Keratinocyte (primary cell): Measurements from ENCODE around the gene L3MBTL4. TPM values are rescaled to one million over a fixed set of nuclear protein-coding genes. Genes with fewer than 3 reads are reported as not detected.

Source experiments
- DNase-seq: peaks from one replicate; pipeline ENCODE4 v3.0.0-alpha.2; 2011; ENCODE audit warnings: low read depth, missing footprints, low spot score
- FAIRE-seq: peaks from 2 replicates; lab custom pipeline; 2011; peaks lifted over from hg19 to GRCh38; lab: Jason Lieb, UNC
- H2AFZ ChIP-seq: 2 replicates; pipeline ENCODE4 v1.6.0; 2012; ENCODE audit warnings: low read length, control low read depth, inconsistent platforms; ENCODE audit not compliant: control insufficient read depth
- H3K27ac ChIP-seq: 2 replicates; pipeline ENCODE4 v1.5.1; 2011; ENCODE audit warnings: low read length; ENCODE audit not compliant: control insufficient read depth, insufficient read depth
- H3K27me3 ChIP-seq: 3 replicates; pipeline ENCODE4 v1.6.0; 2011; ENCODE audit warnings: low read length; ENCODE audit not compliant: control insufficient read depth, insufficient read depth; ENCODE audit errors: extremely low read depth
- H3K36me3 ChIP-seq, 2 experiments: 2 replicates in 1 of 2; 3 replicates in 1 of 2; pipeline ENCODE4 v1.5.1; 2011; ENCODE audit warnings: low read length in 2 of 2, mild to moderate bottlenecking in 1 of 2; ENCODE audit not compliant: control insufficient read depth in 2 of 2, insufficient read depth in 2 of 2; ENCODE audit errors: extremely low read depth in 1 of 2
- H3K4me1 ChIP-seq: 3 replicates; pipeline ENCODE4 v1.5.1; 2011; ENCODE audit warnings: low read length; ENCODE audit not compliant: control insufficient read depth, insufficient read depth; ENCODE audit errors: extremely low read depth
- H3K4me2 ChIP-seq: 3 replicates; pipeline ENCODE4 v1.6.0; 2011; ENCODE audit warnings: low read depth, low read length; ENCODE audit not compliant: control insufficient read depth, insufficient read depth; ENCODE audit errors: extremely low read depth
- H3K4me3 ChIP-seq, 3 experiments: fragments of 200-600 bp in 1 of 3; sonication (generic) in 1 of 3; 2 replicates in 2 of 3; 3 replicates in 1 of 3; pipeline ENCODE4 v1.5.1; 2011 to 2016; ENCODE audit warnings: low read length in 3 of 3, mild to moderate bottlenecking in 3 of 3, control low read depth in 2 of 3, inconsistent platforms in 1 of 3, low read depth in 1 of 3, mixed read lengths in 1 of 3, mixed run types in 1 of 3, moderate library complexity in 1 of 3; ENCODE audit not compliant: control insufficient read depth in 2 of 3, insufficient read depth in 2 of 3; ENCODE audit errors: extremely low read depth in 1 of 3
- H3K79me2 ChIP-seq: 2 replicates; pipeline ENCODE4 v1.6.0; 2012; ENCODE audit warnings: low read length; ENCODE audit not compliant: control insufficient read depth, insufficient read depth
- H3K9ac ChIP-seq: 3 replicates; pipeline ENCODE4 v1.6.0; 2011; ENCODE audit warnings: low read length; ENCODE audit not compliant: control insufficient read depth, insufficient read depth; ENCODE audit errors: extremely low read depth
- H3K9me1 ChIP-seq: 3 replicates; pipeline ENCODE4 v1.6.0; 2011; ENCODE audit warnings: low read length; ENCODE audit not compliant: control insufficient read depth, insufficient read depth; ENCODE audit errors: extremely low read depth
- H3K9me3 ChIP-seq: 2 replicates; pipeline ENCODE4 v1.5.1; 2012; ENCODE audit warnings: low read depth, low read length; ENCODE audit not compliant: control insufficient read depth
- H4K20me1 ChIP-seq: 3 replicates; pipeline ENCODE4 v1.6.0; 2011; ENCODE audit warnings: low read length; ENCODE audit not compliant: control insufficient read depth, insufficient read depth; ENCODE audit errors: extremely low read depth
- CTCF ChIP-seq, 3 experiments: IDR thresholded peaks in 1 of 3; conservative IDR thresholded peaks in 1 of 3; optimal IDR thresholded peaks in 1 of 3; 2 replicates in 2 of 3; 3 replicates in 1 of 3; pipeline versions ENCODE3 to v1.5.1; 2011; ENCODE audit warnings: low read length in 3 of 3, mild to moderate bottlenecking in 3 of 3, moderate library complexity in 2 of 3, control low read depth in 1 of 3, inconsistent platforms in 1 of 3; ENCODE audit not compliant: insufficient read depth in 2 of 3; ENCODE audit errors: extremely low read depth in 1 of 3
- EZH2 ChIP-seq: IDR thresholded peaks from one replicate; pipeline ENCODE4 v1.6.1; 2012; ENCODE audit warnings: inconsistent platforms, mild to moderate bottlenecking, low read length, moderate library complexity
- dilution Hi-C: fragments of 300-500 bp; cut with MboI; formaldehyde crosslinking; loops from one replicate; pipeline ENCODE4 v1.7.0; 2020; ENCODE audit warnings: low sequenced_read_pairs; ENCODE audit not compliant: extremely low pct_ligation_motif_present
- polyA plus RNA-seq, 5 experiments: library from polyadenylated mRNA; depleted of rRNA in 3 of 5; stranded (reverse) in 3 of 5; stranded (forward) in 1 of 5; unstranded in 1 of 5; fragments of >200 nt; gene quantifications; 1 replicate in 1 of 5; 2 replicates in 3 of 5; 3 replicates in 1 of 5; pipeline versions ENCODE4 v1.2.1 to v1.2.3, GENCODE V29; 2011 to 2012; ENCODE audit warnings: missing spikeins in 2 of 5, low read depth in 1 of 5, low replicate concordance in 1 of 5

L3MBTL4 gene
- polyA plus RNA-seq, 1 donor (not counting 4 experiments of a cell fraction or from before 2014, with no cell fraction given), result 0.17 TPM

GRCh38 chr18:5993938-5994337 is 420.8 kb downstream of the L3MBTL4 start:
- Histone ChIP-seq H3K9me1 (no peaks in the 10 kb centered on the region), H3K9ac (no peak overlapping the region), H4K20me1 (no peaks in the 10 kb centered on the region), H2AFZ (no peak overlapping the region), H3K36me3 (no peaks in the 10 kb centered on the region), H3K9me3 (no peaks in the 10 kb centered on the region), H3K4me2 (no peak overlapping the region), H3K4me3 (no peak overlapping the region), H3K27ac (no peak overlapping the region), H3K4me1 (no peaks in the 10 kb centered on the region), H3K79me2 (no peaks in the 10 kb centered on the region), H3K27me3 (no peaks in the 10 kb centered on the region)
- DNase-seq, result no peak
- no peak for FAIRE-seq
- TF ChIP-seq CTCF (optimal IDR thresholded peaks at IDR 0.05 in 1 of 3, IDR thresholded peaks at IDR 0.05 in 1 of 3, conservative IDR thresholded peaks at IDR 0.05 in 1 of 3; ENCODE audit: extremely low read depth in 1 of 3, insufficient read depth in 2 of 3, low read length in 3 of 3) (no peak), EZH2 (no peak)
- dilution Hi-C loops, result no loop called here

GRCh38 chr18:5992381-5992780 is 422.3 kb downstream of the L3MBTL4 start:
- Histone ChIP-seq H2AFZ (no peak overlapping the region), H3K79me2 (no peaks in the 10 kb centered on the region), H3K9ac (no peak overlapping the region), H3K4me2 (no peak overlapping the region), H3K9me3 (no peaks in the 10 kb centered on the region), H3K4me1 (no peaks in the 10 kb centered on the region), H3K36me3 (no peaks in the 10 kb centered on the region), H3K4me3 (no peak overlapping the region), H4K20me1 (no peaks in the 10 kb centered on the region), H3K9me1 (no peaks in the 10 kb centered on the region), H3K27ac (no peak overlapping the region), H3K27me3 (no peaks in the 10 kb centered on the region)
- DNase-seq (no peak), FAIRE-seq (no peak)
- dilution Hi-C loops, result no loop called here
- TF ChIP-seq EZH2 (no peak), CTCF (optimal IDR thresholded peaks at IDR 0.05 in 1 of 3, IDR thresholded peaks at IDR 0.05 in 1 of 3, conservative IDR thresholded peaks at IDR 0.05 in 1 of 3; ENCODE audit: extremely low read depth in 1 of 3, insufficient read depth in 2 of 3, low read length in 3 of 3) (no peak)
